Large intestine (tissue), 3 donors: ENCODE results near the gene PSKH1. TPM values are rescaled to one million over a fixed set of nuclear protein-coding genes. Genes with fewer than 3 reads are reported as not detected.
"Not testable (repeated sequence)": the region's sequence is repeated elsewhere in the genome, so short reads cannot be mapped to it uniquely, and the experiment has no call there.

Source experiments
- DNase-seq, 2 donors: peaks; one replicate each; pipeline versions ENCODE4 v3.0.0 to v3.0.0-alpha.2; 2013
- H3K27ac ChIP-seq: one replicate; pipeline ENCODE4 v1.5.1; 2013; ENCODE audit warnings: low read length
- H3K27me3 ChIP-seq: 2 replicates; pipeline ENCODE4 v1.6.1; 2013; ENCODE audit warnings: low read length; ENCODE audit not compliant: control insufficient read depth, insufficient read depth
- H3K36me3 ChIP-seq: 2 replicates; pipeline ENCODE4 v1.6.1; 2013; ENCODE audit warnings: low read length; ENCODE audit not compliant: control insufficient read depth, insufficient read depth
- H3K4me1 ChIP-seq: one replicate; pipeline ENCODE4 v1.6.1; 2013; ENCODE audit warnings: low read length; ENCODE audit not compliant: control insufficient read depth, insufficient read depth
- H3K4me3 ChIP-seq: one replicate; pipeline ENCODE4 v1.5.1; 2013; ENCODE audit warnings: low read length
- H3K9me3 ChIP-seq: one replicate; pipeline ENCODE4 v1.6.1; 2013; ENCODE audit warnings: mild to moderate bottlenecking, low read depth, low read length, moderate library complexity; ENCODE audit not compliant: control insufficient read depth
- WGBS: methylation state at CpG from one replicate; pipeline ENCODE4 v1.1.5; 2013; ENCODE audit warnings: low lambda C conversion rate; ENCODE audit not compliant: insufficient coverage; 5-methylcytosine and 5-hydroxymethylcytosine counted together
- polyA plus RNA-seq: library from polyadenylated mRNA; unstranded; fragments of 120-200 nt; gene quantifications from one replicate; pipeline ENCODE4 v1.2.1, GENCODE V29; 2013

The PSKH1 gene
- polyA plus RNA-seq, 1 donor, result 24.2 TPM

DNA sequence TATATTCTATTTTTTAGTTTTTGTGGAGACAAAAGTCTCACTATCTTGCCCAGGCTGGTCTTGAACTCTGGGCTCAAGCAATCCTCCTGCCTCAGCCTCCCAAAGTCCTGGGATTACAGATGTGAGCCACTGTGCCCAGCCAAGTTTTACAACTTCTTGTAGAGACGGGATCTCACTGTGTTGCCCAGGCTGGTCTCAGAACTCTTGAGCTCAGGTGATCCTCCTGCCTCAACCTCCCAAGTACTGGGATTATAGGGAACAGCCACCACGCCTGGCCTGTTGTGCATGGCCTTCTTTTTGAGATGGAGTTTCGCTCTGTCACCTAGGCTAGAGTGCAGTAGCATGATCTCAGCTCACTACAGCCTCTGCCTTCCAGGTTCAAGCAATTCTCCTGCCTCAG, 39.4 kb upstream of the PSKH1 start:
- no peak for DNase-seq
- Histone ChIP-seq H3K27me3 (no peaks in the 10 kb centered on the region), H3K36me3 (peaks cover 18% of the 10 kb centered on the region), H3K9me3 (no peaks in the 10 kb centered on the region), H3K4me3 (no peak overlapping the region), H3K27ac (no peak overlapping the region), H3K4me1 (peaks cover 30% of the 10 kb centered on the region)
- WGBS, result no CpG with 5 or more reads among the region's 3 CpGs

GRCh38 chr16:67855789-67856188, 37.3 kb upstream of the PSKH1 start:
- Histone ChIP-seq H3K4me1 (peaks cover 33% of the 10 kb centered on the region), H3K27ac (no peak overlapping the region)

GRCh38 chr16:67856927-67857546, 36.0 kb upstream of the PSKH1 start:
- H3K4me3 ChIP-seq, result no peak overlapping the region
- no CpG with 5 or more reads among the region's 5 CpGs for WGBS
- peak overlapping the region; percentile 68 for H3K27ac ChIP-seq
- peaks cover 33% of the 10 kb centered on the region for H3K4me1 ChIP-seq
- no peaks in the 10 kb centered on the region for H3K9me3 ChIP-seq
- DNase-seq, result no peak
- no peaks in the 10 kb centered on the region for H3K27me3 ChIP-seq
- peaks cover 25% of the 10 kb centered on the region for H3K36me3 ChIP-seq

More at GRCh38 chr16:67855789-67856188, 37.3 kb upstream of the PSKH1 start:
- no peaks in the 10 kb centered on the region for H3K9me3 ChIP-seq
- no peaks in the 10 kb centered on the region for H3K27me3 ChIP-seq
- H3K36me3 ChIP-seq, result peaks cover 15% of the 10 kb centered on the region
- no CpG with 5 or more reads among the region's 10 CpGs for WGBS
- no peak overlapping the region for H3K4me3 ChIP-seq
- no peak for DNase-seq

GRCh38 chr16:67857547-67858233, 35.4 kb upstream of the PSKH1 start:
- H3K27ac ChIP-seq, result peak overlapping the region; percentile 77
- H3K36me3 ChIP-seq, result peaks cover 26% of the 10 kb centered on the region
- peak; percentile 94 to 97 for DNase-seq
- H3K4me1 ChIP-seq, result peaks cover 33% of the 10 kb centered on the region
- H3K9me3 ChIP-seq, result no peaks in the 10 kb centered on the region
- WGBS, result no CpG with 5 or more reads among the region's 3 CpGs
- no peak overlapping the region for H3K4me3 ChIP-seq
- H3K27me3 ChIP-seq, result no peaks in the 10 kb centered on the region

DNA sequence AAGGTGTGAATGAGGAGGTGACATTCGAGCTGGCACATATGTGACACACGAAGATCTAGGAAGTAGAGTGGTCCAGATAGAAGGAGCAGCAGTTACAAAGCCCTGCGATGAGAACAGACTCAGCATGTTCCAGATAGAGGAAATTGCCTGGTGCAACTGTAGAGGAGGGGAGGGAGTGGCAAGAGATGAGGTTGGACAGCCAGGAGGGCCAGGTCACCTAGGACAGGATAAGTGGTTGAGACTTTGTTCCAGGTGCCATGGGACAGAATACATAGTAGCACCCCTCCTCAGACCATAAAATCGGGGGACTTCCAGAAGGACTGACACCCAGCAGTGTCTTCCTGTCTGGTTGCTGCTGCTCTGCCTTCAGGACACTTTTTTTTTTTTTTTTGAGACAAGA, 34.6 kb upstream of the PSKH1 start:
- H3K9me3 ChIP-seq, result no peaks in the 10 kb centered on the region
- H3K27ac ChIP-seq, result peak overlapping the region; percentile 77
- no peaks in the 10 kb centered on the region for H3K27me3 ChIP-seq
- no CpG with 5 or more reads among the region's 4 CpGs for WGBS
- peak; percentile 54 to 75 for DNase-seq
- H3K4me1 ChIP-seq, result peaks cover 33% of the 10 kb centered on the region
- H3K36me3 ChIP-seq, result peaks cover 31% of the 10 kb centered on the region
- no peak overlapping the region for H3K4me3 ChIP-seq

GRCh38 chr16:67860589-67861398, 32.3 kb upstream of the PSKH1 start:
- WGBS, result no CpG with 5 or more reads among the region's 8 CpGs

GRCh38 chr16:67861877-67862276, 31.2 kb upstream of the PSKH1 start:
- Histone ChIP-seq H3K27me3 (no peaks in the 10 kb centered on the region), H3K27ac (no peak overlapping the region), H3K36me3 (peaks cover 53% of the 10 kb centered on the region), H3K4me1 (peaks cover 21% of the 10 kb centered on the region), H3K4me3 (no peak overlapping the region), H3K9me3 (no peaks in the 10 kb centered on the region)
- no peak for DNase-seq
- WGBS, result 60% methylated on average over 1 of the region's 6 CpGs

More at GRCh38 chr16:67860589-67861398, 32.3 kb upstream of the PSKH1 start:
- DNase-seq, result no peak
- peaks cover 44% of the 10 kb centered on the region for H3K36me3 ChIP-seq
- H3K4me3 ChIP-seq, result no peak overlapping the region
- no peak overlapping the region for H3K27ac ChIP-seq
- no peaks in the 10 kb centered on the region for H3K27me3 ChIP-seq
- H3K4me1 ChIP-seq, result peaks cover 28% of the 10 kb centered on the region
- H3K9me3 ChIP-seq, result no peaks in the 10 kb centered on the region

DNA sequence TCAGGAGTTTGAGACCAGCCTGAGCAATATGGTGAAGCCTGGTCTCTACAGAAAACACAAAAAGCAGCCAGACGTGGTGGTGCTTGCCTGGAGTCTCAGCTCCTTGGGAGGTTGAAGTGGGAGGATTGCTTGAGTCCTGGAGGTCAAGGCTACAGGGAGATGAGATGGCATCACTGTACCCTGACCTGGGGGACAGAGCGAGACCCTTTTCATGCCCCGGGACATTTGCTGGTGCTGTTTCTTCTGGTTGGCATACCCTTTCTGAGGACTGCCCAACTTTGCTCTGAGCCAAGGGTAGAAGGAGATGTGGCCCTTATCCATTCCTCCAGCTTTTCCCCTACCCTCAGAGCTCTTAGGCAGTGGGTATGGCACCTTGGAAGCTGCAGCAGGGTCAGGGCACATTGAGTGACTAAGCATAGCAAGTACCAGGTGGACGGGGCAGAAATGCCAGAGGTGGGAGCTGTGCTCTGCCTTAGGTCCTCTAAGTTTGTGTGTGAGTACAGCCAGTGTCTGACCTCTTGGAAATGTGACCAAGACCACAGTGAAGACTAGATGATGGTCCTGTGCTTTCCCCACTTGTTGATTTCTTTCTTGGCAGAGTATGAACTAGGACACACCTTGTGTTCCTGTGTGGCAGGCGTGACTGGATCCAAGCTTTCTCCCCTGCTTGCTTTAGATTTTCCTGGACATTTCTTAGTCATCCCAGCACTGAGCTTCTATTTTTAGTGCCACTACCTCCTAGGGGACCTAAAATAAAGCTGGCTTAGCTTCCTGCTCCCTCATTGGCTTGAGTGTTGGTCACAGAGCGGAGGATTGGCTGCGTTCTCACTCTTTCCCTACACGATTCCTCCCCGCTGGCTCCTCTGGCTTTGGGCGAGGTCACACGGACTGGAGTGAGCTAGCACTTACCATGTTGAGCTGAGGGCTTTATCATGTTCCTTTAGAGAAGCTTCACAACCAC, 30.2 kb upstream of the PSKH1 start:
- no peak for DNase-seq
- WGBS, result no CpG with 5 or more reads among the region's 11 CpGs
- Histone ChIP-seq H3K27me3 (no peaks in the 10 kb centered on the region), H3K9me3 (no peaks in the 10 kb centered on the region), H3K4me1 (peaks cover 12% of the 10 kb centered on the region), H3K36me3 (peaks cover 63% of the 10 kb centered on the region), H3K4me3 (no peak overlapping the region), H3K27ac (no peak overlapping the region)

- WGBS, result no CpG with 5 or more reads among the region's 6 CpGs
Measured at GRCh38 chr16:67864044-67864443, 29.0 kb upstream of the PSKH1 start.

More at GRCh38 chr16:67864044-67864443, 29.0 kb upstream of the PSKH1 start:
- H3K4me1 ChIP-seq, H3K27ac ChIP-seq, H3K9me3 ChIP-seq, H3K4me3 ChIP-seq, DNase-seq, H3K27me3 ChIP-seq: not testable (repeated sequence)
- H3K36me3 ChIP-seq, result peaks cover 74% of the 10 kb centered on the region
